Measurements from ENCODE around the gene SSR4. TPM values are rescaled to one million over a fixed set of nuclear protein-coding genes. Genes with fewer than 3 reads are reported as not detected.

SSR4 gene
- total RNA-seq, 1 experiment from 2014 or later, result 182 TPM

DNA sequence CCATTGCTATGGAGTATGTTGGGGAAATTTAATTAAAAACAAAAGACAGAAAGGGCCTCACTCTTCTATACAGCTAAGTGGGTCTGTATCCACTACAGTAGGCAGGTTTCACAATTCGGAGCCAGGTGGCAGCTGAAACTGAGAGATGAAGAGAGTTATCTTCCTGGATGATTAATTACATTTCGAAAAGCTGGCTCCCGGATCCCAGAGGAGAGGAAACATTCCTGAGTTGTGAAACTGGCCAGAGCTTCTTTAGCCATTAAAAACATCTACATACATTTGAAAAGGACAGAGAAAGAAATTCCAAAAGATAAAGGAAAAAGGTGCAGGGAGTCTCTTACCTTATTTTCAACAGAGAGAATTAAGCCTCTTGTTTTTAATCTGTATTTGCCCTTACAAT is 51.4 kb downstream of the SSR4 start:
- ChIA-PET RAD21 (ENCODE audit: low non-redundant PET in 1 of 2, low total read pairs in 2 of 2, uncharacterized antibody in 2 of 2, unreplicated experiment in 2 of 2) (no interaction called here), CTCF (no interaction called here), POLR2A (no interaction called here)
- Histone ChIP-seq H3K4me3 (replicated peaks in 1 of 2; ENCODE audit: low read depth in 1 of 2, low read length in 2 of 2) (no peak overlapping the region), H3K27ac (ENCODE audit: low read depth, low read length) (no peak overlapping the region), H3K9me2 (ENCODE audit: insufficient read depth) (no peaks in the 10 kb centered on the region), H3K36me3 (ENCODE audit: control insufficient read depth in 1 of 2, insufficient read depth in 2 of 2, low read length in 2 of 2) (no peaks in the 10 kb centered on the region), H3K79me2 (ENCODE audit: insufficient read depth, low read length) (no peaks in the 10 kb centered on the region), H3K4me2 (ENCODE audit: low read length) (no peak overlapping the region), H3K4me1 (ENCODE audit: control insufficient read depth in 1 of 2, insufficient read depth in 2 of 2, low read length in 2 of 2) (no peaks in the 10 kb centered on the region), H2AFZ (ENCODE audit: low read depth, low read length, poor library complexity, severe bottlenecking) (no peak overlapping the region), H3K9ac (ENCODE audit: low read length) (no peak overlapping the region), H4K20me1 (ENCODE audit: insufficient read depth) (no peaks in the 10 kb centered on the region), H3K9me3 (ENCODE audit: control insufficient read depth in 1 of 2, insufficient read depth in 1 of 2, low read depth in 1 of 2, low read length in 2 of 2) (no peaks in the 10 kb centered on the region), H3K27me3 (ENCODE audit: insufficient read depth, low read length) (no peaks in the 10 kb centered on the region)
- ATAC-seq (no peak), DNase-seq (ENCODE audit: low read depth, low spot score) (no peak)
- no TSS peak for BruUV-seq (replicated peaks)
- intact Hi-C loops (cut with micrococcal nuclease), result no loop called here
- TF ChIP-seq CBX3 (IDR thresholded peaks at IDR 0.05; ENCODE audit: low read depth) (no peak), FOSL1 (IDR thresholded peaks at IDR 0.05; ENCODE audit: low read depth) (no peak), POLR2AphosphoS5 (IDR thresholded peaks at IDR 0.05; ENCODE audit: low read depth, low read length) (no peak), ZFX (IDR thresholded peaks at IDR 0.05) (no peak), CEBPB (IDR thresholded peaks at IDR 0.05; ENCODE audit: low read depth) (no peak), SP1 (IDR thresholded peaks at IDR 0.05; ENCODE audit: low read depth) (no peak), POLR2A (IDR thresholded peaks at IDR 0.05; ENCODE audit: borderline replicate concordance, extremely low read depth, insufficient read depth, insufficient read length) (no peak), TCF7L2 (IDR thresholded peaks at IDR 0.05; ENCODE audit: borderline replicate concordance, extremely low read depth, insufficient read depth, insufficient read length) (no peak), YY1 (IDR thresholded peaks at IDR 0.05; ENCODE audit: extremely low read depth, insufficient replicate concordance, low read depth, low read length) (no peak), EZH2phosphoT487 (IDR thresholded peaks at IDR 0.05; ENCODE audit: borderline replicate concordance) (no peak)
- TF ChIP-seq, protein P1, sequence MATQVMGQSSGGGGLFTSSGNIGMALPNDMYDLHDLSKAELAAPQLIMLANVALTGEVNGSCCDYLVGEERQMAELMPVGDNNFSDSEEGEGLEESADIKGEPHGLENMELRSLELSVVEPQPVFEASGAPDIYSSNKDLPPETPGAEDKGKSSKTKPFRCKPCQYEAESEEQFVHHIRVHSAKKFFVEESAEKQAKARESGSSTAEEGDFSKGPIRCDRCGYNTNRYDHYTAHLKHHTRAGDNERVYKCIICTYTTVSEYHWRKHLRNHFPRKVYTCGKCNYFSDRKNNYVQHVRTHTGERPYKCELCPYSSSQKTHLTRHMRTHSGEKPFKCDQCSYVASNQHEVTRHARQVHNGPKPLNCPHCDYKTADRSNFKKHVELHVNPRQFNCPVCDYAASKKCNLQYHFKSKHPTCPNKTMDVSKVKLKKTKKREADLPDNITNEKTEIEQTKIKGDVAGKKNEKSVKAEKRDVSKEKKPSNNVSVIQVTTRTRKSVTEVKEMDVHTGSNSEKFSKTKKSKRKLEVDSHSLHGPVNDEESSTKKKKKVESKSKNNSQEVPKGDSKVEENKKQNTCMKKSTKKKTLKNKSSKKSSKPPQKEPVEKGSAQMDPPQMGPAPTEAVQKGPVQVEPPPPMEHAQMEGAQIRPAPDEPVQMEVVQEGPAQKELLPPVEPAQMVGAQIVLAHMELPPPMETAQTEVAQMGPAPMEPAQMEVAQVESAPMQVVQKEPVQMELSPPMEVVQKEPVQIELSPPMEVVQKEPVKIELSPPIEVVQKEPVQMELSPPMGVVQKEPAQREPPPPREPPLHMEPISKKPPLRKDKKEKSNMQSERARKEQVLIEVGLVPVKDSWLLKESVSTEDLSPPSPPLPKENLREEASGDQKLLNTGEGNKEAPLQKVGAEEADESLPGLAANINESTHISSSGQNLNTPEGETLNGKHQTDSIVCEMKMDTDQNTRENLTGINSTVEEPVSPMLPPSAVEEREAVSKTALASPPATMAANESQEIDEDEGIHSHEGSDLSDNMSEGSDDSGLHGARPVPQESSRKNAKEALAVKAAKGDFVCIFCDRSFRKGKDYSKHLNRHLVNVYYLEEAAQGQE (IDR thresholded peaks at IDR 0.05; ENCODE audit: low read depth), result no peak
- TF ChIP-seq, protein P2, sequence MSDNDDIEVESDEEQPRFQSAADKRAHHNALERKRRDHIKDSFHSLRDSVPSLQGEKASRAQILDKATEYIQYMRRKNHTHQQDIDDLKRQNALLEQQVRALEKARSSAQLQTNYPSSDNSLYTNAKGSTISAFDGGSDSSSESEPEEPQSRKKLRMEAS (IDR thresholded peaks at IDR 0.05), result no peak

Other genes with a start within 250 kb of the SSR4 start
- 20.3 TPM for gene CCNQ, start 195.5 kb upstream of the SSR4 start, total RNA-seq (2021; ENCODE audit: unreplicated experiment)
- gene DUSP9, start 147.5 kb upstream of the SSR4 start, total RNA-seq (2021; ENCODE audit: unreplicated experiment), result 14.2 TPM
- gene PNCK, start 120.9 kb upstream of the SSR4 start, total RNA-seq (2021; ENCODE audit: unreplicated experiment), result 0.84 TPM
- 101 TPM for gene SLC6A8, start 106.7 kb upstream of the SSR4 start, total RNA-seq (2021; ENCODE audit: unreplicated experiment)
- gene BCAP31, start 70.3 kb upstream of the SSR4 start, total RNA-seq (2021; ENCODE audit: unreplicated experiment), result 185 TPM
- 7.1 TPM for gene ABCD1, start 69.8 kb upstream of the SSR4 start, total RNA-seq (2021; ENCODE audit: unreplicated experiment)
- 4.8 TPM for gene PLXNB3, start 30.4 kb upstream of the SSR4 start, total RNA-seq (2021; ENCODE audit: unreplicated experiment)
- not detected for gene SRPK3, start 13.6 kb upstream of the SSR4 start, total RNA-seq (2021; ENCODE audit: unreplicated experiment)
- 49.7 TPM for gene IDH3G, start 293 bp upstream of the SSR4 start, total RNA-seq (2021; ENCODE audit: unreplicated experiment)
- 0.30 TPM for gene PDZD4, start 35.9 kb downstream of the SSR4 start, total RNA-seq (2021; ENCODE audit: unreplicated experiment)
- 14.8 TPM for gene L1CAM, start 91.5 kb downstream of the SSR4 start, total RNA-seq (2021; ENCODE audit: unreplicated experiment)
- gene AVPR2, start 110.0 kb downstream of the SSR4 start, total RNA-seq (2021; ENCODE audit: unreplicated experiment), result not detected
- gene ARHGAP4, start 131.6 kb downstream of the SSR4 start, total RNA-seq (2021; ENCODE audit: unreplicated experiment), result 67.4 TPM
- gene NAA10, start 140.4 kb downstream of the SSR4 start, total RNA-seq (2021; ENCODE audit: unreplicated experiment), result 124 TPM
- gene RENBP, start 150.0 kb downstream of the SSR4 start, total RNA-seq (2021; ENCODE audit: unreplicated experiment), result 1.3 TPM
- 72.8 TPM for gene HCFC1, start 177.2 kb downstream of the SSR4 start, total RNA-seq (2021; ENCODE audit: unreplicated experiment)
- 12.6 TPM for gene TMEM187, start 178.1 kb downstream of the SSR4 start, total RNA-seq (2021; ENCODE audit: unreplicated experiment)
- 92.3 TPM for gene IRAK1, start 225.2 kb downstream of the SSR4 start, total RNA-seq (2021; ENCODE audit: unreplicated experiment)

Data from HCT116 (cell line).